MCF 10A (cell line): Measurements from ENCODE around the gene NOTCH4. TPM values are rescaled to one million over a fixed set of nuclear protein-coding genes. Genes with fewer than 3 reads are reported as not detected.

ENCODE experiments used
- BruUV-seq: library from RNA; stranded (reverse); fragments of 400-500 nt; replicated peaks from 2 replicates; lab custom pipeline; 2021; lab: Mats Ljungman, UMichigan
- CTCF ChIA-PET: fragments of 300-600 bp; sonication (Branson Sonifier 250); formaldehyde crosslinking; extraction: SDS; loops from one replicate; lab custom pipeline; 2021; ENCODE audit warnings: antibody characterized with exemption, inconsistent platforms; lab: Yijun Ruan, JAX
- POLR2A ChIA-PET: fragments of 300-600, 350-650 bp; sonication (Branson Sonifier 250); formaldehyde crosslinking; extraction: SDS; loops from one replicate; lab custom pipeline; 2020; ENCODE audit warnings: antibody characterized with exemption, inconsistent platforms; lab: Yijun Ruan, JAX
- DNase-seq: peaks from one replicate; pipeline ENCODE4 v3.0.0-alpha.2; 2018; ENCODE audit not compliant: unreplicated experiment
- H3K27ac Mint-ChIP-seq: one replicate; pipeline ENCODE4 v1.8.0; 2022; ENCODE audit warnings: mild to moderate bottlenecking, low read depth, mixed read lengths; ENCODE audit not compliant: unreplicated experiment
- H3K27me3 Mint-ChIP-seq: one replicate; pipeline ENCODE4 v1.8.0; 2022; ENCODE audit warnings: mixed read lengths; ENCODE audit not compliant: insufficient read depth, unreplicated experiment
- H3K36me3 Mint-ChIP-seq: one replicate; pipeline ENCODE4 v1.8.0; 2022; ENCODE audit warnings: mild to moderate bottlenecking, moderate library complexity, mixed read lengths; ENCODE audit not compliant: insufficient read depth, unreplicated experiment
- H3K4me1 Mint-ChIP-seq: one replicate; pipeline ENCODE4 v1.8.0; 2022; ENCODE audit warnings: mixed read lengths; ENCODE audit not compliant: insufficient read depth, unreplicated experiment
- H3K4me3 Mint-ChIP-seq: one replicate; pipeline ENCODE4 v1.8.0; 2022; ENCODE audit warnings: mild to moderate bottlenecking, moderate library complexity, mixed read lengths; ENCODE audit not compliant: unreplicated experiment
- H3K9me3 Mint-ChIP-seq: one replicate; pipeline ENCODE4 v1.8.0; 2022; ENCODE audit warnings: mixed read lengths; ENCODE audit not compliant: unreplicated experiment
- intact Hi-C: fragments of 100-400 bp; cut with micrococcal nuclease; formaldehyde crosslinking; loops from 2 replicates; pipeline ENCODE4 v1.14.1; 2022
- total RNA-seq: library from RNA; stranded (reverse); gene quantifications from 2 replicates; pipeline ENCODE4 v1.2.3, GENCODE V29; 2022
- TF ChIP-seq, protein P1 (sequence below): fragments of 200-600 bp; IDR thresholded peaks from one replicate; pipeline ENCODE4 v1.8.0; 2022; ENCODE audit warnings: antibody characterized with exemption, mild to moderate bottlenecking; ENCODE audit not compliant: unreplicated experiment

The NOTCH4 gene
- total RNA-seq, 1 experiment from 2014 or later, result not detected

DNA sequence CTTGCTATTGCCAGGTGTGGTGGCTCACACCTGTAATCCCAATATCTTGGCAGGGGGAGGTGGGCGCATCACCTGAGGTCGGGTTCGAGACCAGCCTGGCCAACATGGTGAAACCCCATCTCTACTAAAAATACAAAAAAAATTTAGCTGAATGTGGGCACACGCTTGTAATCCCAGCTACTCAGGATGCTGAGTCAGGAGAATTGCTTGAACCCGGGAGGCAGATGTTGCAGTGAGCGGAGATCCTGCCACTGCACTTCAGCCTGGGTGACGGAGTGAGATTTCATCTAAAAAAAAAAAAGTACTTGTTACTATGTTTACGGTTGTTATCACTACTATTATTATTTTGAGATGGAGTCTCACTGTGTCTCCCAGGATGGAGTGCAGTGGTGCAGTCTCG is 67.0 kb downstream of the NOTCH4 start:
- intact Hi-C loops, result loop anchor here (10.0 kb wide), 1 partner anchor 182 kb away; the partner anchor contains the start of gene DXO
- H3K27me3 Mint-ChIP-seq, result no peaks in the 10 kb centered on the region
- H3K27ac Mint-ChIP-seq, result no peak overlapping the region
- peaks cover 33% of the 10 kb centered on the region for H3K36me3 Mint-ChIP-seq
- H3K9me3 Mint-ChIP-seq, result no peaks in the 10 kb centered on the region
- no peak for DNase-seq
- POLR2A ChIA-PET, result no interaction called here
- TF ChIP-seq, protein P1, sequence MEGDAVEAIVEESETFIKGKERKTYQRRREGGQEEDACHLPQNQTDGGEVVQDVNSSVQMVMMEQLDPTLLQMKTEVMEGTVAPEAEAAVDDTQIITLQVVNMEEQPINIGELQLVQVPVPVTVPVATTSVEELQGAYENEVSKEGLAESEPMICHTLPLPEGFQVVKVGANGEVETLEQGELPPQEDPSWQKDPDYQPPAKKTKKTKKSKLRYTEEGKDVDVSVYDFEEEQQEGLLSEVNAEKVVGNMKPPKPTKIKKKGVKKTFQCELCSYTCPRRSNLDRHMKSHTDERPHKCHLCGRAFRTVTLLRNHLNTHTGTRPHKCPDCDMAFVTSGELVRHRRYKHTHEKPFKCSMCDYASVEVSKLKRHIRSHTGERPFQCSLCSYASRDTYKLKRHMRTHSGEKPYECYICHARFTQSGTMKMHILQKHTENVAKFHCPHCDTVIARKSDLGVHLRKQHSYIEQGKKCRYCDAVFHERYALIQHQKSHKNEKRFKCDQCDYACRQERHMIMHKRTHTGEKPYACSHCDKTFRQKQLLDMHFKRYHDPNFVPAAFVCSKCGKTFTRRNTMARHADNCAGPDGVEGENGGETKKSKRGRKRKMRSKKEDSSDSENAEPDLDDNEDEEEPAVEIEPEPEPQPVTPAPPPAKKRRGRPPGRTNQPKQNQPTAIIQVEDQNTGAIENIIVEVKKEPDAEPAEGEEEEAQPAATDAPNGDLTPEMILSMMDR, result no peak
- CTCF ChIA-PET, result no interaction called here
- H3K4me1 Mint-ChIP-seq, result peaks cover 13% of the 10 kb centered on the region
- BruUV-seq, result no TSS peak
- H3K4me3 Mint-ChIP-seq, result no peak overlapping the region

DNA sequence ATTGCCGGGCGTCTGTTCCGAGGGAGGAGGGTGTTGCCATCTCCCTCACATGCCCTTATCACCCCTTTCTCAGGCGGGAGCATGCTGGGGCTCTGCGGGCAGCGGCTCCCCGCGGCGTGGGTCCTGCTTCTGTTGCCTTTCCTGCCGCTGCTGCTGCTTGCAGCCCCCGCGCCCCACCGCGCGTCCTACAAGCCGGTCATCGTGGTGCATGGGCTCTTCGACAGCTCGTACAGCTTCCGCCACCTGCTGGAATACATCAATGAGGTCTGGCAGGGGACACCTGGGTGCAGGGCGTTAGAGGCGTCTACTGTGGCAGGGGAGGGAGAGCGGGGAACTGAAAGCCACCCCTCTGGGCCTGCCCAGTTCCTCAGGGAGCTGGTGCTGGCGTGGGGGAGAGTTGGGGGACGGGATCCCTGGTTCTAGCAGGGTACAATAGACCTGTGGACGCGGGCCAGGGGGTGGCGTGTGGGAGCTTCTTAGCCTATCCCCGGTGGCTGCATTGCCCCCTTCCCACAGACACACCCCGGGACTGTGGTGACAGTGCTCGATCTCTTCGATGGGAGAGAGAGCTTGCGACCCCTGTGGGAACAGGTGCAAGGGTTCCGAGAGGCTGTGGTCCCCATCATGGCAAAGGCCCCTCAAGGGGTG is 69.2 kb downstream of the NOTCH4 start:
- POLR2A ChIA-PET, result interaction anchor here (0.7 to 1.1 kb wide), 5 partner anchors 14 to 36 kb away, joined by 3 to 6 read pairs (median 3); partner anchors contain the start of genes AGPAT1, ATF6B and FKBPL
- DNase-seq, result peak; percentile 71
- TF ChIP-seq, protein P1, result peak; percentile 56
- H3K4me3 Mint-ChIP-seq, result peak overlapping the region; percentile 86
- H3K36me3 Mint-ChIP-seq, result peaks cover 25% of the 10 kb centered on the region
- peaks cover 18% of the 10 kb centered on the region for H3K4me1 Mint-ChIP-seq
- CTCF ChIA-PET, result interaction anchor here (0.6 to 1.1 kb wide), 11 partner anchors 9 to 1495 kb away, joined by 3 to 6 read pairs (median 3); partner anchors contain the start of gene EGFL8
- no peaks in the 10 kb centered on the region for H3K9me3 Mint-ChIP-seq
- intact Hi-C loops, result loop anchor here (1.0 to 10.0 kb wide), 4 partner anchors 23 to 180 kb away; partner anchors contain the start of gene DXO
- peak overlapping the region; percentile 83 for H3K27ac Mint-ChIP-seq
- no peaks in the 10 kb centered on the region for H3K27me3 Mint-ChIP-seq
- no TSS peak for BruUV-seq

DNA sequence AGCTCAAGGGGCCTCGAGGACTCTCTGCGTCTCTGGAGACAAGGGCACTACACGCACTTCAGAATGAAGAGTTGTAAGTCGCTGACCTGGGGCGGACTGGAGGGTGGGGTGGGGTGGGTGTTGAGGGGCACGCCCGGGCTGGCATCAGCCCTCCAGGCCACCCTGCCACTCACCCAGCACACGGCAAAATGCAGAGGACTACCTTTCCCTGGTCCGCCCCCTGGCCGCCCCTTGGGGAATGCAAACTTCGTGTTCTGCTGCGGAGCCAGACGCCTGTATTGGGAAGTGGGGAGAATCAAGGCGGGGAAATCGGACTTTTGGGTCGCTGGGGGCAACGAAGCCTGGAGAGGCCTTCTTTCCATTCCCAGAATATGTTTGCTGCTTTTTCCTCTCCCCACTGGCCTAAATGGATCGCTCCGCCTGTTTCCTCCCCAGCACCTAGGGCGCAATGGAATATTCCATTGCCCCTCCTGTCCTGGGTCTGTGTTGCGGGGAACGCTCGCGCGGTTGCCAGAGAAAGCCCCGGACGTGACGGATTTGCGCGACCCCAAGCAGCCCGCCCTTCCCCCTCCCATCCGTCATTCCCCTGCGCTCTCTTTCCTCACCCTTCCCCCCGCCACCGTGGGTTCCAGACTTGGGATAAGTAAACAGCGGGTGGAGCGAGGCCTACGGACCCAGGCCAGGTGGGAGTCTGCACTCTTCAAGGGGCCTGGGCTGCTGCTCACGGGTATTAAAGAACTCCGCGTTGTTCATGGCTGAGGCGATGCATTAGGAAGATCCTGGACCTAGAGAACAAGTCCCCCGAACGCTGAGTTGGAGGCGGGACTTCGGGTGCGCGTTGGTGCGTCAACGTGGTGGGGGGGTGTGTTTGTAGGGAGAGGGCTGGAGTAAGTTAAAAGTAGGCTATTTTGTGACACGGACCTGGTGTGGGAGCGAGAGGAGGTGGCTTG is 70.0 kb downstream of the NOTCH4 start, which contains the start of gene PPT2:
PPT2 (plus strand) TSS at position 578 of the 950 bp plus-strand sequence. CDS start 454 bp downstream, outside the sequence.
- intact Hi-C loops, result loop anchor here (1.0 to 10.0 kb wide), 4 partner anchors 23 to 179 kb away; partner anchors contain the start of gene DXO
- TF ChIP-seq, protein P1, result no peak
- Mint-ChIP-seq H3K36me3 (peaks cover 17% of the 10 kb centered on the region), H3K27me3 (no peaks in the 10 kb centered on the region), H3K4me3 (peak within 1 kb of the TSS; percentile 86), H3K9me3 (no peaks in the 10 kb centered on the region), H3K27ac (peak within 1 kb of the TSS; percentile 83), H3K4me1 (peaks cover 18% of the 10 kb centered on the region)
- CTCF ChIA-PET, result interaction anchor here (0.6 to 1.1 kb wide), 10 partner anchors 8 to 1495 kb away, joined by 3 to 6 read pairs (median 4); partner anchors contain the start of gene EGFL8
- TSS peak; percentile 46 for BruUV-seq
- POLR2A ChIA-PET, result interaction anchor here (0.5 to 1.1 kb wide), 5 partner anchors 13 to 1273 kb away, joined by 3 to 6 read pairs (median 3); partner anchors contain the start of gene FKBPL
- DNase-seq, result peak; percentile 79
